ENCODE data around the gene KRTAP5-10.

- TF ChIP-seq, protein P1, sequence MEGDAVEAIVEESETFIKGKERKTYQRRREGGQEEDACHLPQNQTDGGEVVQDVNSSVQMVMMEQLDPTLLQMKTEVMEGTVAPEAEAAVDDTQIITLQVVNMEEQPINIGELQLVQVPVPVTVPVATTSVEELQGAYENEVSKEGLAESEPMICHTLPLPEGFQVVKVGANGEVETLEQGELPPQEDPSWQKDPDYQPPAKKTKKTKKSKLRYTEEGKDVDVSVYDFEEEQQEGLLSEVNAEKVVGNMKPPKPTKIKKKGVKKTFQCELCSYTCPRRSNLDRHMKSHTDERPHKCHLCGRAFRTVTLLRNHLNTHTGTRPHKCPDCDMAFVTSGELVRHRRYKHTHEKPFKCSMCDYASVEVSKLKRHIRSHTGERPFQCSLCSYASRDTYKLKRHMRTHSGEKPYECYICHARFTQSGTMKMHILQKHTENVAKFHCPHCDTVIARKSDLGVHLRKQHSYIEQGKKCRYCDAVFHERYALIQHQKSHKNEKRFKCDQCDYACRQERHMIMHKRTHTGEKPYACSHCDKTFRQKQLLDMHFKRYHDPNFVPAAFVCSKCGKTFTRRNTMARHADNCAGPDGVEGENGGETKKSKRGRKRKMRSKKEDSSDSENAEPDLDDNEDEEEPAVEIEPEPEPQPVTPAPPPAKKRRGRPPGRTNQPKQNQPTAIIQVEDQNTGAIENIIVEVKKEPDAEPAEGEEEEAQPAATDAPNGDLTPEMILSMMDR (IDR thresholded peaks at IDR 0.05) = no peak
- TF ChIP-seq POLR2A (IDR thresholded peaks at IDR 0.05) = no peak
These were observed 13.7 kb upstream of the KRTAP5-10 start for GRCh38 chr11:71551711-71552110.
